HG03196 (cell line): ENCODE data around the gene KCMF1.
"Not testable (repeated sequence)": the region's sequence is repeated elsewhere in the genome, so short reads cannot be mapped to it uniquely, and the experiment has no call there.

Experiments used
- ATAC-seq: cut with Tn5 transposase; IDR thresholded peaks from one replicate; pipeline ENCODE4 v1.9.1; 2021; ENCODE audit not compliant: unreplicated experiment

KCMF1 gene

GRCh38 chr2:84970868-84971509 is at the start of gene KCMF1:
Gene KCMF1, plus strand, starts transcription at chr2:84971161. Its CDS starts 291 bp downstream, at chr2:84971452.
- ATAC-seq = peak; percentile 39

GRCh38 chr2:84923009-84923408 is 48.0 kb upstream of the KCMF1 start:
- no peak for ATAC-seq

- peak; percentile 18 for ATAC-seq
Measured at GRCh38 chr2:84924173-84925106, 46.5 kb upstream of the KCMF1 start.

GRCh38 chr2:84925336-84925723 is 45.6 kb upstream of the KCMF1 start:
- ATAC-seq = no peak

- ATAC-seq = peak; percentile 81
Measured at GRCh38 chr2:84925724-84926376, 45.1 kb upstream of the KCMF1 start.

- no peak for ATAC-seq
Measured at GRCh38 chr2:84927275-84927627, 43.7 kb upstream of the KCMF1 start.

GRCh38 chr2:84931384-84931821 is 39.6 kb upstream of the KCMF1 start:
- peak; percentile 59 for ATAC-seq

GRCh38 chr2:84938194-84938879 is 32.6 kb upstream of the KCMF1 start:
- peak; percentile 43 for ATAC-seq

GRCh38 chr2:84939426-84940087 is 31.4 kb upstream of the KCMF1 start:
- ATAC-seq = peak; percentile 71

GRCh38 chr2:84940088-84940470 is 30.9 kb upstream of the KCMF1 start:
- ATAC-seq = peak; percentile 2

- no peak for ATAC-seq
Measured at GRCh38 chr2:84940831-84941412, 30.0 kb upstream of the KCMF1 start.

- no peak for ATAC-seq
Measured at GRCh38 chr2:84942166-84942565, 28.8 kb upstream of the KCMF1 start.

- ATAC-seq = peak; percentile 31
Measured at GRCh38 chr2:84942964-84943421, 28.0 kb upstream of the KCMF1 start.

- no peak for ATAC-seq
Measured at GRCh38 chr2:84944295-84944909, 26.6 kb upstream of the KCMF1 start.

GRCh38 chr2:84945838-84946203 is 25.1 kb upstream of the KCMF1 start:
- ATAC-seq = not testable (repeated sequence)

- peak; percentile 53 for ATAC-seq
Measured at GRCh38 chr2:84946204-84947009, 24.6 kb upstream of the KCMF1 start.

- no peak for ATAC-seq
Measured at GRCh38 chr2:84947010-84947593, 23.9 kb upstream of the KCMF1 start.

GRCh38 chr2:84953535-84953934 is 17.4 kb upstream of the KCMF1 start:
- no peak for ATAC-seq

GRCh38 chr2:84954329-84954728 is 16.6 kb upstream of the KCMF1 start:
- ATAC-seq = no peak
